T-cell (primary cell): ENCODE results near the gene GDPGP1. TPM values are rescaled to one million over a fixed set of nuclear protein-coding genes. Genes with fewer than 3 reads are reported as not detected.

Source experiments
- ATAC-seq, 4 experiments: fragments of 200-7000 bp in 3 of 4; fragments of 150-1000 bp in 1 of 4; cut with Tn5 transposase; replicated peaks in 1 of 4; 1 replicate in 3 of 4; 2 replicates in 1 of 4; pipeline ENCODE4 v1.10.0; 2021; ENCODE audit warnings: moderate library complexity in 3 of 4, mild to moderate bottlenecking in 2 of 4, moderate number of reproducible peaks in 1 of 4
- CTCF ChIA-PET, 2 donors: fragments of 300-600 bp; sonication (Branson Sonifier 250); formaldehyde crosslinking; loops; one replicate each; lab custom pipeline; 2022; ENCODE audit warnings: antibody characterized with exemption in 2 of 2; lab: Charles Lee
- POLR2A ChIA-PET, 2 donors: fragments of 300-600 bp; sonication (Branson Sonifier 250); formaldehyde crosslinking; loops; one replicate each; lab custom pipeline; 2022; ENCODE audit warnings: antibody characterized with exemption in 2 of 2; lab: Charles Lee
- DNase-seq, 35 experiments: peaks; one replicate each; pipeline versions ENCODE4 v3.0.0 to v3.0.0-alpha.2; 2013 to 2023
- H3K27ac ChIP-seq: one replicate; pipeline ENCODE4 v1.5.1; 2013; ENCODE audit warnings: low read length
- H3K27me3 ChIP-seq, 2 experiments: replicated peaks in 1 of 2; 1 replicate in 1 of 2; 2 replicates in 1 of 2; pipeline versions ENCODE4 v1.6.1 to v1.7.0; 2013; ENCODE audit warnings: low read length in 1 of 2, mixed read lengths in 1 of 2; ENCODE audit not compliant: control insufficient read depth in 2 of 2, insufficient read depth in 2 of 2; ENCODE audit errors: extremely low read depth in 1 of 2
- H3K36me3 ChIP-seq, 2 donors: 1 replicate in 1 of 2; 2 replicates in 1 of 2; pipeline versions ENCODE4 v1.6.1 to v1.7.0; 2013; ENCODE audit warnings: low read length in 1 of 2; ENCODE audit not compliant: control insufficient read depth in 2 of 2, insufficient read depth in 1 of 2; ENCODE audit errors: extremely low read depth in 1 of 2
- H3K4me1 ChIP-seq, 2 experiments: 1 replicate in 1 of 2; 2 replicates in 1 of 2; pipeline versions ENCODE4 v1.6.1 to v1.7.0; 2013; ENCODE audit warnings: low read length in 2 of 2, mixed read lengths in 1 of 2; ENCODE audit not compliant: insufficient read depth in 2 of 2, control insufficient read depth in 1 of 2; ENCODE audit errors: extremely low read depth in 1 of 2
- H3K4me3 ChIP-seq, 2 donors: 1 replicate in 1 of 2; 2 replicates in 1 of 2; pipeline versions ENCODE4 v1.5.1 to v1.7.0; 2013; ENCODE audit warnings: mild to moderate bottlenecking in 2 of 2, low read length in 1 of 2, moderate library complexity in 1 of 2; ENCODE audit not compliant: control insufficient read depth in 1 of 2; ENCODE audit errors: extremely low read depth in 1 of 2
- H3K9me3 ChIP-seq: 2 replicates; pipeline ENCODE4 v1.7.0; 2013
- H3K27ac Mint-ChIP-seq, 2 donors: one replicate each; pipeline ENCODE4 v1.8.0; 2020 to 2021; ENCODE audit warnings: mild to moderate bottlenecking in 2 of 2, mixed read lengths in 2 of 2
- H3K27me3 Mint-ChIP-seq, 2 donors: one replicate each; pipeline ENCODE4 v1.8.0; 2021 to 2022; ENCODE audit warnings: mixed read lengths in 2 of 2
- H3K36me3 Mint-ChIP-seq: one replicate; pipeline ENCODE4 v1.8.0; 2021; ENCODE audit warnings: mixed read lengths
- H3K4me1 Mint-ChIP-seq, 3 donors: one replicate each; pipeline ENCODE4 v1.8.0; 2020 to 2022; ENCODE audit warnings: mixed read lengths in 3 of 3, mild to moderate bottlenecking in 1 of 3
- H3K4me3 Mint-ChIP-seq, 3 donors: one replicate each; pipeline ENCODE4 v1.8.0; 2020 to 2022; ENCODE audit warnings: mild to moderate bottlenecking in 3 of 3, mixed read lengths in 3 of 3, moderate library complexity in 3 of 3
- H3K9me3 Mint-ChIP-seq, 3 donors: one replicate each; pipeline ENCODE4 v1.8.0; 2020 to 2022; ENCODE audit warnings: mixed read lengths in 3 of 3
- WGBS: methylation state at CpG from one replicate; pipeline ENCODE4 v1.1.5; 2013; ENCODE audit warnings: missing lambda C conversion rate; ENCODE audit not compliant: insufficient coverage; 5-methylcytosine and 5-hydroxymethylcytosine counted together
- total RNA-seq, 35 experiments: library from RNA in 6 of 35; stranded (reverse) in 6 of 35; fragments of 120-200 nt in 1 of 35; gene quantifications; one replicate each; pipeline versions ENCODE4 v1.2.1 to v1.2.4 and lab custom pipeline; 2013 to 2026

The GDPGP1 gene
- total RNA-seq, 5 donors from 2014 or later (not counting 1 experiment from before 2014, with no cell fraction given), result 7.9 to 14.5 (median 12.1) TPM

GRCh38 chr15:90227816-90228772 is 5.9 kb upstream of the GDPGP1 start:
- no peaks in the 10 kb centered on the region for H3K27me3 Mint-ChIP-seq
- H3K4me1 Mint-ChIP-seq, result peaks cover 43 to 44% (median 44%) of the 10 kb centered on the region in 3 donors
- Histone ChIP-seq H3K27me3 (no peaks in the 10 kb centered on the region), H3K27ac (peak overlapping the region; percentile 27), H3K4me3 (no peak overlapping the region), H3K36me3 (peaks cover 21 to 67% of the 10 kb centered on the region in 2 donors), H3K4me1 (peaks cover 24 to 42% of the 10 kb centered on the region in 2 experiments), H3K9me3 (no peaks in the 10 kb centered on the region)
- H3K4me3 Mint-ChIP-seq, result peak overlapping the region in 1 of 3 donors; percentile 20
- no peak for ATAC-seq
- CTCF ChIA-PET, result interaction anchor here in 1 of 2 donors (0.6 kb wide), 1 partner anchor 36 kb away, joined by 3 read pairs; no protein-coding TSS in a partner anchor
- peaks cover 35% of the 10 kb centered on the region for H3K36me3 Mint-ChIP-seq
- WGBS, result 93% methylated on average over 37 of the region's 38 CpGs
- H3K27ac Mint-ChIP-seq, result peak overlapping the region in 1 of 2 donors; percentile 97
- no peaks in the 10 kb centered on the region for H3K9me3 Mint-ChIP-seq
- DNase-seq, result no peak
- POLR2A ChIA-PET, result interaction anchor here in 1 of 2 donors (0.6 to 1.3 kb wide), 3 partner anchors 8 to 132 kb away, joined by 3 to 5 read pairs (median 3); no protein-coding TSS in a partner anchor

DNA sequence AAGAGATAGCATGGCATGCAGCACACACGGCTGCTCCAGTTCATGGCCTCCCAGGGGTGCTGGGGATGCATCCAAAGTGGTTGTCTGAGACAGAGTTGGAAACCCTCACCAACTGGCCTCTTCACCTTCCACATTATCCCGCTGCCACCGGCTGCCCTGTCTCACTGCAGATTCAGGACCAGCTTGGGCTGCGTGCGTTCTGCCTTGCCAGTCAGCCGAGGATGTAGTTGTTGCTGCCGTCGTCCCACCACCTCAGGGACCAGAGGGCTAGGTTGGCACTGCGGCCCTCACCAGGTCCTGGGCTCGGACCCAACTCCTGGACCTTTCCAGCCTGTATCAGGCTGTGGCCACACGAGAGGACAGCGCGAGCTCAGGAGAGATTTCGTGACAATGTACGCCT is 5.0 kb upstream of the GDPGP1 start:
- Mint-ChIP-seq H3K36me3 (peaks cover 35% of the 10 kb centered on the region), H3K4me3 (peak overlapping the region in 1 of 3 donors; percentile 20), H3K9me3 (no peaks in the 10 kb centered on the region), H3K27ac (peak overlapping the region; percentile 55 to 97), H3K4me1 (peaks cover 43 to 45% (median 44%) of the 10 kb centered on the region in 3 donors), H3K27me3 (no peaks in the 10 kb centered on the region)
- no peak for DNase-seq
- H3K27me3 ChIP-seq, result no peaks in the 10 kb centered on the region
- peak overlapping the region; percentile 27 for H3K27ac ChIP-seq
- ATAC-seq, result no peak
- H3K36me3 ChIP-seq, result peaks cover 15 to 58% of the 10 kb centered on the region in 2 donors
- CTCF ChIA-PET, result no interaction called here
- WGBS, result 98% methylated on average over 11 of the region's 15 CpGs
- H3K4me1 ChIP-seq, result peaks cover 24 to 46% of the 10 kb centered on the region in 2 experiments
- no peaks in the 10 kb centered on the region for H3K9me3 ChIP-seq
- POLR2A ChIA-PET, result no interaction called here
- no peak overlapping the region for H3K4me3 ChIP-seq

- peak overlapping the region in 2 of 3 donors; percentile 86 to 93 for H3K4me3 Mint-ChIP-seq
- no peaks in the 10 kb centered on the region for H3K27me3 Mint-ChIP-seq
- CTCF ChIA-PET, result interaction anchor here (0.5 to 1.4 kb wide), 4 partner anchors 9 to 112 kb away, joined by 3 to 6 read pairs (median 4); no protein-coding TSS in a partner anchor
- no peaks in the 10 kb centered on the region for H3K9me3 ChIP-seq
- H3K27ac ChIP-seq, result peak overlapping the region; percentile 92
- DNase-seq, result no peak
- H3K4me1 Mint-ChIP-seq, result peaks cover 53 to 54% (median 53%) of the 10 kb centered on the region in 3 donors
- ATAC-seq, result no peak
- H3K36me3 Mint-ChIP-seq, result peaks cover 32% of the 10 kb centered on the region
- POLR2A ChIA-PET, result interaction anchor here in 1 of 2 donors (1.3 kb wide), 1 partner anchor 310 kb away, joined by 3 read pairs; no protein-coding TSS in a partner anchor
- peak overlapping the region; percentile 97 to 98 for H3K27ac Mint-ChIP-seq
- H3K36me3 ChIP-seq, result peaks cover 10 to 48% of the 10 kb centered on the region in 2 donors
- peak overlapping the region; percentile 37 to 49 for H3K4me3 ChIP-seq
- no peaks in the 10 kb centered on the region for H3K9me3 Mint-ChIP-seq
- WGBS, result 90% methylated on average over 6 of the region's 12 CpGs
- peaks cover 32 to 55% of the 10 kb centered on the region in 2 experiments for H3K4me1 ChIP-seq
- H3K27me3 ChIP-seq, result no peaks in the 10 kb centered on the region
Measured at GRCh38 chr15:90230071-90230494, 3.9 kb upstream of the GDPGP1 start.

GRCh38 chr15:90230610-90231009 is 3.4 kb upstream of the GDPGP1 start:
- peaks cover 54 to 55% (median 55%) of the 10 kb centered on the region in 3 donors for H3K4me1 Mint-ChIP-seq
- peak overlapping the region; percentile 86 to 93 (median 88) for H3K4me3 Mint-ChIP-seq
- H3K4me1 ChIP-seq, result peaks cover 32 to 57% of the 10 kb centered on the region in 2 experiments
- H3K9me3 ChIP-seq, result no peaks in the 10 kb centered on the region
- 37% methylated on average over 2 of the region's 8 CpGs for WGBS
- no peaks in the 10 kb centered on the region for H3K27me3 ChIP-seq
- peak overlapping the region; percentile 97 to 98 for H3K27ac Mint-ChIP-seq
- POLR2A ChIA-PET, result interaction anchor here in 1 of 2 donors (0.6 to 1.3 kb wide), 4 partner anchors 29 to 309 kb away, joined by 3 to 6 read pairs (median 4); partner anchors contain the start of gene SEMA4B
- H3K4me3 ChIP-seq, result peak overlapping the region; percentile 37 to 60
- H3K27me3 Mint-ChIP-seq, result no peaks in the 10 kb centered on the region
- CTCF ChIA-PET, result interaction anchor here in 1 of 2 donors (0.8 to 1.4 kb wide), 4 partner anchors 9 to 35 kb away, joined by 3 to 6 read pairs (median 5); partner anchors contain the start of gene NGRN
- peak overlapping the region; percentile 92 for H3K27ac ChIP-seq
- peaks cover 10 to 42% of the 10 kb centered on the region in 2 donors for H3K36me3 ChIP-seq
- ATAC-seq, result no peak
- H3K36me3 Mint-ChIP-seq, result peaks cover 32% of the 10 kb centered on the region
- H3K9me3 Mint-ChIP-seq, result no peaks in the 10 kb centered on the region
- no peak for DNase-seq

DNA sequence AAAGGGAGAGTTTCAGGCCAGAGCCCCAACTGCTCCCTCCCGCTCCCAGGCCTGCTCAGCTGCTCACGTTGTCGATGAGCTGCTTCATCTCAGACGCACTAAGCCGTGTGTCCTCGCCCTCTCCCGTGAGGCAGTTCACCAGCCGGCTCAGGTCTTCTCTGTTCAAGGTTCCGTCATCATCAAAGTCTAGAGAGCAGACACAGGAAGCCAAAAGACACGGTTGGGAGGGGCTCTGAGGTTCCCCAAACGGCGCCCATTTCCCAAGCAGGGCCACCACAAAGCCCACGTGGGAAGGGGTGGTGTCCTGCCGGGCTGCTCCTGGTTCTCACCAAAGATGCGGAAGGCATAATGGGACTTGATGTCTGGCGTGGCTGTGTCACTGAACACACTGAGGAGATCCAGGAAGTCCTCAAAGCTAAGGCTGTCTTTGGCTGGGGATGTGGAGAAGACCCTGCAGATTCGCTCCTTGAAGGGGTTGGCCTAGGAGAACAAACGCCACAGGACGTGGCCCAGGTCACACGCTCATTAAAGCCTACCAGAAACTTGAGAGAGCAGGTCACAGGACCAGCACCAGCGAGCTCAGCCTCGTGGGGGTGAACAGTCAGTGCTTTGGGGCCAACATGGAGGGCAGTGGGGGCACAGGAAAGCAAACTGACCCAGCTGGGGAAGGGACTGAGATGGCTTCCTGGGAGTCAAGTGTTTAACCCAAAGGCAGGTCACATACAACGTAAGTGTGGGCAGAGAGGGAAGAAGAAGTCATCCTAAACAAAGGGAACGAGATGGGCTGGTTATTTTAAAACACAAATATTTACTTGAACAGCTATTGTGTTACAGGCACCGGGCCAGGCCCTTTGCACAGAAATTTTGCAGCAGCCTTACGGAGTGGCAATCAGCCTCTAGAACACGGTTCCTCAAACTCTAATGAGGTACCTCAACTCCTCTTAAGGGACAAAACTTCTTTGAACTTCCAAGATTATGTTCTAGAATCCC is 2.7 kb upstream of the GDPGP1 start:
- peak overlapping the region; percentile 86 to 93 (median 88) for H3K4me3 Mint-ChIP-seq
- H3K36me3 Mint-ChIP-seq, result peaks cover 32% of the 10 kb centered on the region
- CTCF ChIA-PET, result interaction anchor here in 1 of 2 donors (0.6 to 1.4 kb wide), 8 partner anchors 10 to 491 kb away, joined by 3 to 6 read pairs (median 4); partner anchors contain the start of genes AP3S2 and NGRN
- peaks cover 32 to 57% of the 10 kb centered on the region in 2 experiments for H3K4me1 ChIP-seq
- H3K36me3 ChIP-seq, result peaks cover 10 to 38% of the 10 kb centered on the region in 2 donors
- peak overlapping the region; percentile 92 for H3K27ac ChIP-seq
- peak overlapping the region; percentile 37 to 60 for H3K4me3 ChIP-seq
- peaks cover 55 to 60% (median 58%) of the 10 kb centered on the region in 3 donors for H3K4me1 Mint-ChIP-seq
- H3K27ac Mint-ChIP-seq, result peak overlapping the region; percentile 97 to 98
- POLR2A ChIA-PET, result interaction anchor here (0.6 to 1.3 kb wide), 7 partner anchors 16 to 308 kb away, joined by 3 to 6 read pairs (median 3); partner anchors contain the start of gene SEMA4B (in 1 of the 2)
- DNase-seq, result peak; percentile 55 to 93 (median 82)
- H3K27me3 ChIP-seq, result no peaks in the 10 kb centered on the region
- no peaks in the 10 kb centered on the region for H3K9me3 Mint-ChIP-seq
- no peaks in the 10 kb centered on the region for H3K9me3 ChIP-seq
- peak; percentile 64 to 75 (median 66) for ATAC-seq
- no peaks in the 10 kb centered on the region for H3K27me3 Mint-ChIP-seq
- 8% methylated on average over 24 of the region's 27 CpGs for WGBS
